ENCODE data around the gene SLC35F4.

GRCh38 chr14:57686304-57686703, 179.6 kb downstream of the SLC35F4 start:
- TF ChIP-seq ARNT (IDR thresholded peaks at IDR 0.05), result no peak
- TF ChIP-seq HDGF (IDR thresholded peaks at IDR 0.05; ENCODE audit: borderline replicate concordance), result no peak
- TF ChIP-seq NFRKB (IDR thresholded peaks at IDR 0.05), result no peak
- no peak for TF ChIP-seq BHLHE40 (IDR thresholded peaks at IDR 0.05; ENCODE audit: borderline replicate concordance)
- TF ChIP-seq FOXA1 (IDR thresholded peaks at IDR 0.05), result no peak
- TF ChIP-seq SP1 (IDR thresholded peaks at IDR 0.05), result no peak
- TF ChIP-seq PKNOX1 (IDR thresholded peaks at IDR 0.05), result no peak
- TF ChIP-seq L3MBTL2 (conservative IDR thresholded peaks at IDR 0.05), result no peak
- TF ChIP-seq SUZ12 (IDR thresholded peaks at IDR 0.05), result no peak
- TF ChIP-seq LEF1 (IDR thresholded peaks at IDR 0.05; ENCODE audit: borderline replicate concordance), result no peak
- TF ChIP-seq TARDBP (IDR thresholded peaks at IDR 0.05), result no peak
- TF ChIP-seq FOXM1 (IDR thresholded peaks at IDR 0.05; ENCODE audit: borderline replicate concordance), result no peak
- no peak for TF ChIP-seq FOXK2 (IDR thresholded peaks at IDR 0.05)

All from HEK293T (cell line).